Middle frontal gyrus (tissue), 1 donor: Measurements from ENCODE around the gene MUL1.

ENCODE experiments used
- DNase-seq: peaks from one replicate; pipeline ENCODE4 v3.0.0-alpha.2; 2015; ENCODE audit warnings: low spot score; ENCODE audit errors: extremely low spot score

The MUL1 gene

DNA sequence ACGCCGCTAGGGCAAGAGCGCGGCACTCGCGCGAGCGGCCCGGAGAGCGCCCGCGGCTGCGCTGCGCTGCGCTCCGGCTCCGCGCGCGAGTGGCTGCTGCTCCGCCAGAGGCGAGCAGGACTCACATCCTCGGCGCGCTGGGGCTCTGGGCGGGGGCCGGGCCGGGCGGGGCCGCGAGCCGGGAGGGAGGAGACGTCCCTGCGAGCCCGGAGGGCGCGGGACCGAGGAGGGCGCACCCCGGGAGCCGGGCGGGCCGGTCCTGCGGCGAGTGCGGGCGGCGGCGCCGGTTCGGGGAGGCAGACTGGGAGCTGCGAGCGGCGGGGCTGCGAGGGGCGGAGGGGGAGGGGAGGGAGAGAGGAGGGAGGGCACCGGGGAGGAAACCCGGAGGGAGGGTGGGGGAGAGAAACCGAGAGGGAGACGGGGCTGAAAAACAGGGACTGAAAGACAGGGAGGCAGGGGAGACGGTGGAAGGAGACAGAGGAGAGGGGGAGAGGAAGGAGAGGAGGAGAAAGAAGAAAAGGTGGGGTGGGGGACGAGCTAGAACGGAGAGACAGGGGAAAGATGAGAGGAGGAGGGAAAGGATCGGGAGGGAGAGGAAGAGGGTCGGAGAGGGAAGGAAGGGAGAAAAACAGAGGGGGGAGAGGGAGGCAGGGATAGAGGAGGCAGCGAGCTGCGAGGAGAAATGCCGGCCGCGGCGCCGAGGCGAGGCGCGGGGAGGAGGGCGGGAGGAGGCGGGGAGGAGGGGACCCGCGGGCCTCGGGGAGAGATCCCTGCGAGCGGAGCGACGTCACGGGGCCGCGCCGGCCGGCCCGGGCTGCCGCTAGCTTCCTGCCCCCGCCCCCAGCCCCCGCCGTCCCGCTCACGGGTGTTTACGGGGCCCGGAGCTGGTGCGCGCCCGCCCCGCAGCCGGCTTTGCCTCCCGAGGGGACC, 22.2 kb downstream of the MUL1 start, which contains the start of gene CAMK2N1:
Gene CAMK2N1, minus strand, starts transcription at position 684 of the 930 bp plus-strand sequence. CDS start 831 bp downstream, outside the sequence.
- DNase-seq, result peak; percentile 81

DNA sequence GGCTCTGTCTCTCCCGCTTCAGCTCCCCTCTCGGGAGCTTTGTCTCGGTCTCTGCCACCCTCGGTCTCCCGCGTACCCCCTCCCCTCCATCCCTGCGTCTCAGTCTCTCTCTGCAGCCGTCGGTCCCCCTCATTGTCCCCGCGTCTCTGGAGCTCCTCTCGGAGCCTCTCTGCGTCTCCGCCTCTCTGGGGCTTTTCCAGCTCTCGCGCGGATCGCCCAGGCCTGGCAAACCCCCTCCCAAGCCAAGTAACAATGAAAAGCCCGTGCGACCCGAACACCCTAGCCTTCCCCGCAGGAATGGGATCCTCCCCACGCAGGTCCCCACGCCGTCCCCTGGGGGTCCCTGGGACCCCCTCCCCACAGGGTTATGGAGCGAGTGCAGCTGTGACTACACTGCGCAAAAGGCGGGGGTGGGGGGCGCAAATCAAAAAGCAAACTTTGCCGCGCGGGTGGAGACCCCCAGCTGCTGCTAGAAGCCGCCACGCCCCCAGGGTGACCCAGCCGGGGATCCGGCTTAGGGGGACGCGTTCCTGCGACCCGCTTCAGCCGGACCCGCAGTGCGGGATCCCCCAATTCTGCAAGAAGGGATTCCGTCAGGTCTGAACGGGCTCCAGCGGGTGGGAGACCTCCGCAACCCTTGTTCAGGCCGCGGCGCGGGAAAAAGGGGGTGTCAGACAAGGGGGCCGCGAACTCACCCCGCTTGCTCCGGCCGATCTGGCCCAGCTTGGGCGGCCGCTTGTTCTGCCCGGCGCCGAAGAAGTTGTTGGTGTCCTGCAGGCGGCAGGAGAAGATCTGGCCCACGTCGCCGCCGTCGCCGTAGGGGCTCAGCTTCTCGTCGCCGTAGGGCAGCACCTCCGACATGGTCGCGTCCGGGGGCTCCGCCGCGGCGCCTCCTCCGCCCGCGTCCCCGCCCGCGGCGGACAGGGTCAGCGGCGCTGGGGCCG, 23.2 kb downstream of the MUL1 start:
- DNase-seq, result no peak

- DNase-seq, result no peak
These were observed 24.0 kb downstream of the MUL1 start for GRCh38 chr1:20483833-20484518.

- no peak for DNase-seq
These were observed 24.7 kb downstream of the MUL1 start for GRCh38 chr1:20483098-20483832.

- DNase-seq, result no peak
These were observed 26.1 kb downstream of the MUL1 start for GRCh38 chr1:20481643-20482498.

GRCh38 chr1:20480951-20481617, 26.9 kb downstream of the MUL1 start:
- DNase-seq, result no peak

GRCh38 chr1:20480243-20480944, 27.6 kb downstream of the MUL1 start:
- DNase-seq, result peak; percentile 78

GRCh38 chr1:20479840-20480239, 28.1 kb downstream of the MUL1 start:
- DNase-seq, result no peak

DNA sequence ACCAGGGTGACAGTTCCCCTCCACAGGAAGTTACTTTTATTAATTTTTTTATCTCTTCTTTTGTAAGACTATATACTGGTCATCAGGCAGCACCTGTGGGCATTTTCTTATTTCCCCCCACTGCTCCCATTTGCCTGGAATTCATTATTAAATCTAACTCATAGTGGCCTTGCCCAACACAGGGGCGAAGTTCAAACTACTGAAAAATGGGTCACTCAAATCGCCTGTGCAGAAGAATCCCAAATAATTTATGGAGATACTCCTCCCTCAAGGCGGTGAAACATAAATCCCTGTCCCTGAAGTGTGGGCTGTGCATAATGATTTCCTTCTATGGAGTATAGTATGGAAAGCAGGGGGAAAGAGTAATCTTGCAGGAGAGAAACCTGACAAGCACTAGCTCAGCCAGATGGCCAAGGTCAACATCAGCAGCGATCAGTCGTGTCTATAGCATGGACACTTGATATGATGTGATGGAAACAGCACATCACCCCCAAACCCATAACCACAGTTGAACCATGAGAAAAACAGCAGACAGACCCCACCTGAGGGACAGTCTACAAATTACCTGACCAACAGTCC, 29.8 kb downstream of the MUL1 start:
- no peak for DNase-seq

DNA sequence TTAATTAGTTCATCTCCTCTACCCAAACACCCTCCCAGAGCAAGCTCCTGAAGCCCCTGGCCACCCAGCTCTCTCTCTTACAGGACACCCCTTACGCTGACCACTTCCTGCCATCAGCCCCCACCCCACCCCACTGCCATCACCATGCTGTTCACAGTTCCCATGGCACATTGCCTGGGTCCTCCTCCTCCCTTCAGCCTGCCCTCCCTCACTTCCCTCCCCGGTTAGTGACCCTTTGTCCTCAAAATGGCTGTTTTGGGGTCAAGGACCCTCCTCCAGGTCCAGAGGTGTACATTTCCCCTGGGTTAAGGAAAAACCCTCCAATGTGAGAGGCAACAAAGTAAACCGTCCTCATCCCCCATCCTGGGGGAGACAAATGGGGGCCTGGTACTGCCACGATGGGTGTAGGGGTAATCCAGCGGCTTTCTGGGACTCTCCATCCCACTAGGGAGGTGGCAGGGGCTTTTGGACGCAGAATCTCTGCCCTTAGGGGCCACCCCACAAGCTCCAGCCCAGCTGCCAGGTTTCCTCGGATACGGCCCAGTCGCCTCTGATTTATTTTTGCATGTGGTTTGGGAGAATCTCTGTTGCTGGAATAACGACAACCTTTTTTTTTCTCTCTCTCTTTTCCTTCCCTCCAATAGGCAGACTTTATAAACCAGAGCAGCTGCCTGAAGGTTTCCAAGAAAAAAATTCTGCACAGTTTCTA, 30.4 kb downstream of the MUL1 start:
- no peak for DNase-seq

DNA sequence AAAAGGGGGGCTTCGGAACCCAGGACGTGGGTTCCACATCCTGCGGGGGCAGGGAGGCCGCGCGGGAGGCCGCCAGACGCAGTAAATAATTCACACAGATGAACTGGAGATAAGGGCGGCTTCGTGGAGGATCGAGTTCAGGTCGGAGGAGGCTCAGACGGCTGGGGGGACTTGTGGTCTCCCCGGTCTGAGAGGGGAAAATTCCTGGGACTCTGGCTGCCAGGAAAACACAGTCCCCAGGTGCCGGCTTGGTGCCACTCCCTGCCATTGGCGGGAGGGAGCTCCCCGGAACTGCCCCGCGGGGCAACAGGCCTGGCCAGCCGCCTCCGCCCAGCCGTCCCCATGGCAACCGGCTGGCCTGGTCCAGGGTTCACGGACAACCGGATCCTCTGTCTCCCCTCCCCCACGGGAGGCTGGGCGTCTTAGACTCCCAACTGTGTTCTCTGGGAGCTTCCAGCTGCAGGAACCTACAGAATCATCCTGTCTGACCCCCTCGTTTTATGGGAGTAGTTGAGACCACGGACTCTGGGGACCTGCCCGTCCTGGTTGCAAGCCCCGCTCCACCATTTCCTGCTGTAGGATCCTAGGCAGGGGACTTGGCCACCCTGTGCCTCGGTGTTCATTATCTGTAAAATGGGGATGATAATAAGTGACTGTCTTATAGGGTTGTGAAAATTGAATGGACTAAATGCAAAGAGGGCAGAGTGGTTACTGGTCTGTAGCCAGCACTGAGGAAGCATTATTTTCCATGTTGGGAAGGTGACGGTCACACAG, 31.5 kb downstream of the MUL1 start:
- no peak for DNase-seq

- DNase-seq, result no peak
These were observed 33.0 kb downstream of the MUL1 start for GRCh38 chr1:20474996-20475395.

DNA sequence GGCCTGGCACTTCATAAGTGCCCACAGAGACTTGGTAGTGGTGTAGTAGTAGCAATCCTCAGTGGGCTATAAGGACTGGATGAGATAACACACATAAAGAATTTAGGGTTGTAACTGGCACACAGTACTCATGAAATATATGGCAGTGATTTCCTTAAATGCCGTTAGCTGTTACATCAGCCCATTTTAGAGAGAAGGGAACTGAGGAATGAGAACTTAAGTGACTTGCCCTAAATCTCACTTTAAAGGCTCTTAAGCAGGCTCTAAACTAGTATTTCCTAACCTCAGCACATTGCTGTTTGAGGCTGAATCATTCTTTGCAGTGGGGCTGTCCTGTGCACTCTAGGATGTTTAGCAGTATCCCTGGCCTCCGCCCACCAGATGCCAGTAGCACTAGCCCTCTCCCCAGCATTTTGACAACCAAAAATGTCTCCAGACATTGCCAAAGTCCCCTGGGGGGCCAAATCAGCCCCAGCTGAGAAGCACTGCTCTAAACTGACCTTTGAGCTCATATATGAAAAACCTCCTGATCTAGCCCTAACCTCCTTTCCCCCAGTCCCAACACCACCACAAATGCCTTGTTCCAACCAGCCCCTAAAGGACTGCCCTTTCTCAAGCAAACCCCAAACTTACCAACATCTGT, 33.5 kb downstream of the MUL1 start:
- no peak for DNase-seq

DNA sequence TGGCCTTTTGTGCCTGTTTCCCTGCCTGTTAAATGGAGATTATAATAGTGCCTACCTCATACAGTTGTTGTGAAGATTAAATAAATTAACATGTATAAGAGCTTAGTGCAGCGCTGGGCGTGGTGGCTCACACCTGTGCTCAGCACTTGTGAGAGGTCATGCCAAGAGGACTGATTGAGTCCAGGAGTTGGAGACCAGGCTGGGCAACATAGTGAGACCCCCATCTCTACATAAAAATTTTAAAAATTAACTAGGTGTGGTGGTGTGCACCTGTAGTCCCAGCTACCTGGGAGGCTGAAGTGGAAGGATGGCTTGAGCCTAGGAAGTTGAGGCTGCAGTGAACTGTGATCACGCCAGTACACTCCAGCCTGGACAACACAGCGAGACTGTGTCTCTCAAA, 34.1 kb downstream of the MUL1 start:
- DNase-seq, result no peak

DNA sequence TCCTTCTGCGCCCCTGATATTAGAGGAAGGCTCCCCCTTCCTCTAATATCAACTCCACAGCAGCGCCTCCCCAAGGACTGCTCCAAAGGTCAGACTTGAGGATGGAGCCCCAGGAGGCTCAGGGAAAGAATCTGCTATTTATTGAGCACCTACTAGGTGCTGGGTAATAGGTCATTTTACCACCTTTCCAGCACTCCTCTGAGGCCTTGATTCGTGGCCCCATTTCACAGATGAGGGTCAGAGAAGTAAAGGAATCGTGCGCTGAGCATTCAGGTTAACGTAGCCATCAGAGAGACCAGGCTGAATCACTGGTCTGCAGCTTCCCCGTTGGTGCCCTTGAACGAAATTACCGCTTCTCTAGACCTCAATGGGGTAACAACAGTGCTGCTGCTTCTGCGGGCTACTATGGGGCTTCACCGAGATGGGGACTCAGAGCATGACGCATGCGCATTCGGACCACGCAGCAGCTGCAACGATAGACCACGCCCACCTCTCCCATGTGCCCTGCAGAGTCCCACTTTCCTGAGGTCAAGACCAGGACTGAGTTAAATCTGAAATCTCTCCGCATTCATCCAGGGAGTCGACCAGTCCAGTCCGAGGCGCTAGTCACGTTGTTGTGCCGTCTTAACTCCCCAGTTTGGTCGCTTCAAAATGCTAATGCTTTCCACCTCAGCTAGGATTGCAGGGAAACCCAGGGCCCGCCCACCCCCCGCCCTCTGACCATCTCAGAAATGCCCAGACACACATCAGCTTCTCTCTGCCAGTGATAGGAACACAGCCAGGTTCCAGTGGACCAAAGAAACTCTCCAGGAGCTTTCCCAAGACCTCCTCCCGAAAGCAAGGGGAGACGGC, 34.9 kb downstream of the MUL1 start:
- DNase-seq, result no peak
